AG04449 (cell line): ENCODE results near the gene GRIK1.

ENCODE experiments used
- CTCF ChIA-PET: fragments of 350-600 bp; formaldehyde crosslinking; extraction: SDS; loops from one replicate; lab custom pipeline; 2021; ENCODE audit warnings: antibody characterized with exemption; lab: Yijun Ruan, JAX
- POLR2A ChIA-PET: fragments of 400-600, 350-600 bp; formaldehyde crosslinking; extraction: SDS; loops from one replicate; lab custom pipeline; 2020; ENCODE audit warnings: antibody characterized with exemption, inconsistent platforms; lab: Yijun Ruan, JAX
- DNase-seq: peaks from one replicate; pipeline ENCODE4 v3.0.0-alpha.2; 2010; ENCODE audit warnings: low read depth, low spot score
- H3K4me3 ChIP-seq: 2 replicates; pipeline ENCODE4 v1.5.1; 2011; ENCODE audit warnings: low read depth, mild to moderate bottlenecking, control low read depth, low read length
- CTCF ChIP-seq: IDR thresholded peaks from one replicate; pipeline ENCODE4 v1.5.1; 2011; ENCODE audit warnings: mild to moderate bottlenecking, moderate library complexity, low read length, control low read depth, inconsistent platforms; ENCODE audit not compliant: insufficient read depth; ENCODE audit errors: missing control alignments

The GRIK1 gene

GRCh38 chr21:29947119-29947518, 7.3 kb upstream of the GRIK1 start:
- ChIA-PET POLR2A (no interaction called here), CTCF (no interaction called here)
- H3K4me3 ChIP-seq = no peak overlapping the region
- TF ChIP-seq CTCF = no peak
- DNase-seq = no peak

- TF ChIP-seq CTCF = no peak
- no peak overlapping the region for H3K4me3 ChIP-seq
- CTCF ChIA-PET = no interaction called here
- POLR2A ChIA-PET = no interaction called here
- no peak for DNase-seq
Measured at GRCh38 chr21:29943885-29944284, 4.1 kb upstream of the GRIK1 start.

GRCh38 chr21:29942034-29942433, 2.2 kb upstream of the GRIK1 start:
- ChIA-PET POLR2A (no interaction called here), CTCF (no interaction called here)
- no peak overlapping the region for H3K4me3 ChIP-seq
- no peak for TF ChIP-seq CTCF
- DNase-seq = no peak

- no peak overlapping the region for H3K4me3 ChIP-seq
- no peak for DNase-seq
- ChIA-PET CTCF (no interaction called here), POLR2A (no interaction called here)
- no peak for TF ChIP-seq CTCF
Measured at GRCh38 chr21:29940991-29941390, 1.2 kb upstream of the GRIK1 start.

- no peak for DNase-seq
- no peak overlapping the region for H3K4me3 ChIP-seq
- ChIA-PET POLR2A (no interaction called here), CTCF (no interaction called here)
- TF ChIP-seq CTCF = no peak
Measured at GRCh38 chr21:29940361-29940760, 565 bp upstream of the GRIK1 start.

GRCh38 chr21:29939104-29939923, 482 bp downstream of the GRIK1 start:
- ChIA-PET CTCF (no interaction called here), POLR2A (no interaction called here)
- peak overlapping the region; percentile 48 for H3K4me3 ChIP-seq
- no peak for DNase-seq
- TF ChIP-seq CTCF = no peak
